Body of pancreas (tissue), 4 donors: ENCODE results near the gene YIPF5.

ENCODE experiments used
- POLR2A ChIP-seq, 3 donors: fragments of 450-650 bp; IDR thresholded peaks; one replicate each; pipeline ENCODE4 v1.6.1; 2016; ENCODE audit warnings: antibody characterized with exemption in 3 of 3, mild to moderate bottlenecking in 2 of 3
- TF ChIP-seq, protein P1 (sequence below), 7 experiments: fragments of 450-650 bp in 4 of 7; fragments of 200-600 bp in 3 of 7; sonication (generic) in 3 of 7; IDR thresholded peaks; one replicate each; pipeline ENCODE4 v1.5.1; 2016 to 2019; ENCODE audit warnings: antibody characterized with exemption in 7 of 7

DNA sequence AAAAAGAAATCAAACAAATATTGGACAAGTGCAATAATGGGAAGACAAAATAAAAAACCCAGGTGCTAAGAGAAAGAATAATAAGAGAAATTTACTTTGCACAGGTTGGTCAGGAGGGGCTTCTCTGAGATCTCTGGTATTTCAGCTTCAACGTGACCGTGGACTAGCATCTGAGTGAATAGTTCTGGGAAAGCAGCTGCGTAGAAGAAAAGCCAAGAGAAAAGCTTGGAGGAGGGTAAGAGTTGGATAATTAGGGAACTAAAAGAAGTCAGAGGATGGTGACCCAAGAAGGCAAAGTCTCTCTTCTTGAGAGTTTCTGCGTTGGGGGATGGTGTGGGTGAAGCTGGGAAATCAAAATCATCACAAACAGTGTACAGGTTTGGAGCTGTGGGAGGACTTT, 41.6 kb downstream of the YIPF5 start:
- TF ChIP-seq, protein P1, sequence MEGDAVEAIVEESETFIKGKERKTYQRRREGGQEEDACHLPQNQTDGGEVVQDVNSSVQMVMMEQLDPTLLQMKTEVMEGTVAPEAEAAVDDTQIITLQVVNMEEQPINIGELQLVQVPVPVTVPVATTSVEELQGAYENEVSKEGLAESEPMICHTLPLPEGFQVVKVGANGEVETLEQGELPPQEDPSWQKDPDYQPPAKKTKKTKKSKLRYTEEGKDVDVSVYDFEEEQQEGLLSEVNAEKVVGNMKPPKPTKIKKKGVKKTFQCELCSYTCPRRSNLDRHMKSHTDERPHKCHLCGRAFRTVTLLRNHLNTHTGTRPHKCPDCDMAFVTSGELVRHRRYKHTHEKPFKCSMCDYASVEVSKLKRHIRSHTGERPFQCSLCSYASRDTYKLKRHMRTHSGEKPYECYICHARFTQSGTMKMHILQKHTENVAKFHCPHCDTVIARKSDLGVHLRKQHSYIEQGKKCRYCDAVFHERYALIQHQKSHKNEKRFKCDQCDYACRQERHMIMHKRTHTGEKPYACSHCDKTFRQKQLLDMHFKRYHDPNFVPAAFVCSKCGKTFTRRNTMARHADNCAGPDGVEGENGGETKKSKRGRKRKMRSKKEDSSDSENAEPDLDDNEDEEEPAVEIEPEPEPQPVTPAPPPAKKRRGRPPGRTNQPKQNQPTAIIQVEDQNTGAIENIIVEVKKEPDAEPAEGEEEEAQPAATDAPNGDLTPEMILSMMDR (IDR thresholded peaks at IDR 0.05), result no peak
- no peak for TF ChIP-seq POLR2A (IDR thresholded peaks at IDR 0.05)
